Superior temporal gyrus (tissue), 1 donor: ENCODE results near the gene ANO5.

ENCODE experiments used
- DNase-seq: peaks from one replicate; pipeline ENCODE4 v3.0.0-alpha.2; 2016; ENCODE audit errors: extremely low spot score

The ANO5 gene, protein sequence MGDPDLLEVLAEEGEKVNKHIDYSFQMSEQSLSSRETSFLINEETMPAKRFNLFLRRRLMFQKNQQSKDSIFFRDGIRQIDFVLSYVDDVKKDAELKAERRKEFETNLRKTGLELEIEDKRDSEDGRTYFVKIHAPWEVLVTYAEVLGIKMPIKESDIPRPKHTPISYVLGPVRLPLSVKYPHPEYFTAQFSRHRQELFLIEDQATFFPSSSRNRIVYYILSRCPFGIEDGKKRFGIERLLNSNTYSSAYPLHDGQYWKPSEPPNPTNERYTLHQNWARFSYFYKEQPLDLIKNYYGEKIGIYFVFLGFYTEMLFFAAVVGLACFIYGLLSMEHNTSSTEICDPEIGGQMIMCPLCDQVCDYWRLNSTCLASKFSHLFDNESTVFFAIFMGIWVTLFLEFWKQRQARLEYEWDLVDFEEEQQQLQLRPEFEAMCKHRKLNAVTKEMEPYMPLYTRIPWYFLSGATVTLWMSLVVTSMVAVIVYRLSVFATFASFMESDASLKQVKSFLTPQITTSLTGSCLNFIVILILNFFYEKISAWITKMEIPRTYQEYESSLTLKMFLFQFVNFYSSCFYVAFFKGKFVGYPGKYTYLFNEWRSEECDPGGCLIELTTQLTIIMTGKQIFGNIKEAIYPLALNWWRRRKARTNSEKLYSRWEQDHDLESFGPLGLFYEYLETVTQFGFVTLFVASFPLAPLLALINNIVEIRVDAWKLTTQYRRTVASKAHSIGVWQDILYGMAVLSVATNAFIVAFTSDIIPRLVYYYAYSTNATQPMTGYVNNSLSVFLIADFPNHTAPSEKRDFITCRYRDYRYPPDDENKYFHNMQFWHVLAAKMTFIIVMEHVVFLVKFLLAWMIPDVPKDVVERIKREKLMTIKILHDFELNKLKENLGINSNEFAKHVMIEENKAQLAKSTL

DNA sequence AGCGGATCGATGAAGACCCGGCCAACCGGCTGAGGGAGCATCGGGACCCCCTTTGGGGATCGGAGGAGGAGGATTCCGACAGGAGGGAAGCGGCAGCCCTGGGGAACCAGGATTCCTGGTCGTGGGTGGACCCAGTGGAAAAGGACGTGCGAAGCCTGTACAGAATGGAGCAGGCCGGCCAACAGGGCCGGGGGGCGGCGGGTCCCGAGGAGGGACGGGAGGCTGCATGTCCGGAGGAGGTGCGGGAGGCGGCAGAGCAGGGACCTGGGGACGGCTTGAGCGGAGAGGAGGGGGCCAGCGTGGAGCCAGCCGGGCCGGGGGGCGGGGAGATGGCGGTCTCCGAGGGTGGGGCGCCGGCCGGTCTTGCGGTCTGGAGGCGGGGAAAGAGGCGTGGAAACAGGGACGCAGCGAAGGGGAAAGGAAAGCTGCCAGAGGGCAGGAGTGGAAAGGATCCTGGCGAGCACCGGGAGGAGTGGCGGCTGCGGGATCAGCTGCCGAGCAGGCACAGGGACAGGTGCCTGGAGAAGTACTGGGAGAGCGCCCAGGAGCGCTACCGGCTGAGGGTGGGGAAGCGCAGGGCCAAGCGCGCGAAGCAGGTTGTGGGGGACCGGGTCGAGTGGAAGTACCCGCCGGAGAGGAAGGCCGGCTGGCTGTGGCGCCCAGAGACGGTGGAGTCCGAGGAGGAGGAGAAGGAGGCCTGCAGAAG lies at the start of gene ANO5:
Gene ANO5, plus strand, starts transcription at position 444 of the 706 bp plus-strand sequence. CDS start 408 bp downstream, outside the sequence.
- DNase-seq, result no peak

DNA sequence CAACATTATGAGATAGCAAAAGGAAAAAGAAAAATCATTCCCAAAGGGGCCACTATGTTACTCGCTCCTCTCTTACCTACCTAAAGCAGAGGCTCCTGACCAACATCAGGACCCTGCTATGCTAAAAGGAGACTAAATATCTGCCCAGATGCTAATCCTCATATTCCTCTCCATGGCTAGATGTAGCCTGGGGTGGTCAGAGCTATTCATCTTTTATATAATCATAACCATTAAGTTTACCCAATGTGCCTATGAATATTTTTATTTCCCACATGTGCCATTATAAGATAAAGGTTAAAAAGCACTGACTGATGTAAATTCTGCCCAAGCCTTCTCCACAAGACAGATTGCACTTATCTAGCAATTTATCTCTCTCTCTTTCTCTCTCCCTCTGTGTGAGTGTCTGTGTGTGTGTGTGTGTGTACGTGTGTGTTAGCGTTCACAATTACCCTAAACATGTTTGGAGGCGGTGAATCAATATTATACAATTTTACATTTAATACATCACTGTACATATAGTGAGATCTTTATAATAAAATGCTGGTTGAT lies 41.2 kb upstream of the ANO5 start:
- no peak for DNase-seq

DNA sequence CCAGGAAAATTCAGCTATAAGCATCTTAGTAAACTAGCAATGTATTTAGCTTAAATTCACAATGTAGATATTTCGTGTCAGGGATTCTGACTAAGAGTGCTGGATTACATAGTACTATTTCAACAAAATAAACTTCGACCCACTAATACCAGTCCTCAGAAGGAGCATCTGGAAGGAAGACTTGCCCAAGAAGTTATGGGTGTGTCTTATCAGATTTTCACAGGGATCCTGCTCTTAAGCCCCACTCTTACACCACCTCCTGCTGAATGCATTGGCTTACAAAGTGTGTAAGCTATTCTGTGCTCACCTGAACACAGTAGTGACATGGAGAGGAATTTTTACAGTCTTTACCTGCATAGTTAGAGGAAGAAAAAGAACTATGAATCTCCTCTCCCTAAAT lies 35.4 kb upstream of the ANO5 start:
- DNase-seq, result no peak

DNA sequence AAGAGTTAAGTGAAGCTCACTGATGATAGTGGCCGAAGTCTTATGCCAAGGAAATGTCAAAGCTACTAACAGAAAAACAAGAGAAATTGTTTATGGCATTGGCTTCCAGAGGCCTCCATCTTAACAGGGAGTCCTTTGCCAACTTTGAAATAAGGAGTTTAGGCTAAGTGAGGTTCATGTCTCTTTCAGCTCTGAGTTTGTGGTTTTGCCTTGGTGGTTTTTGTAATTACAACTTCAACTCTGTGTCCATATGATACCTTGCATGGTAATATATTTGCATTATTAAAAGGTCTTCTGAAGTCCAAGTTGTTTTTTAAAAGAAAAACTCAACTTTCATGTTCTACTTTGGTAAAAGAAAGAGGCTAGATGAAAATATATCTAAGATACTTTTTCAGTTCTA lies 31.4 kb upstream of the ANO5 start:
- no peak for DNase-seq

DNA sequence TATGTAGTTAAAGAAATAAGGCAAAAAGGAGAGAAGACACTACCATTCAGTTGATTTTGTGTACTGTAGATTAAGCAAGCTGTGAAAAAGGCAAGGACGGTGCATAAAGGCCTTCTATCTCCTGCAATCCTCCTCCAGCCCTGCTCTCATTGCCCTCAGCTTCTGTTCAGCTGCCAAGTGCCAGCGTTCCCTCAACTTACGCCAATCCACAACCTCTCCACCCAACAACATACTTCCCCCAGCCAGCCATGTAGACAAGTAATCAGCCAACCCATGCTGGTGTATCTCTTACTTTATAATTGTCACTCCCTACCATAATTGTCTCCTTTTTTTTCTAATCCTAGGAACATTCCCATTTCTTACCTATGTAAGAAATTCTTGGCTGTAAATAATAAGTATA lies 30.1 kb upstream of the ANO5 start:
- no peak for DNase-seq

DNA sequence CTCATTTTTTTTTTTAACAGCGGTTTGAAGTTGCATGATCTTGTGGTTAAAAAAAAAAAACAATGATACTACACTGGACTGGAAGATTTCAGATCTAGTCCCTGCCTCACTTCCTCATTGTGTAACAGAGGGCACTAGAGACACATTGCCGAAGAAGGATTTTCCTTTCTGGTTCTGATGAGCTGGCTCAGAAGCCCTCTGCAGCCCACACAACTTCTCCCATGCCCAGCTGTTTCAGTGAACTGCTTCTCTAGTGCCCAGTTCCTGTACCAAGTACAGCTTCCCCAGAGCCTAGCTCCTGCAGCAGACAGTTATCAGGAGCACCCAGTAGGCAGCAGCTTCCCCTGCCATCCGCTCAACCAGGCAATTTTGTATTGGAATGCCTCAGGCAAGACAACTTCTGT lies 29.5 kb upstream of the ANO5 start:
- peak; percentile 27 for DNase-seq

DNA sequence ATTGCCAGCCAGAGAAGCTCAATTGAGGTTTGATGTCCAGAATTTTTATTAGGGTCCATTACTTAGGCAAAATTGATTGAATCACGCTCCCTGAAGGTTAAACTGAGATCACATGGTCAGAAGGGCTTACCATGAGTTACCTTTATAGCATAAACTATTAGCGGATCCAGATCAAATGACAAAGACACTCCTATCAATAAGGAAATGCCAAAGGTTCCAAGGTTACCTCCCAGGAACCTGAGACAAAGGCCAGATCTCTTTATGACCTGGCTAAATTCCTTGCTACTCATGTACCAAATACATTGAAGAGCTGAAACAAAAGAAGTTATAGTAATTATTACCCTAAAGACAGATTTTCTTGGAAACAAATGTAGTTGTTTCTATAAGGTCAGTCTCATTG lies 27.8 kb upstream of the ANO5 start:
- DNase-seq, result no peak

DNA sequence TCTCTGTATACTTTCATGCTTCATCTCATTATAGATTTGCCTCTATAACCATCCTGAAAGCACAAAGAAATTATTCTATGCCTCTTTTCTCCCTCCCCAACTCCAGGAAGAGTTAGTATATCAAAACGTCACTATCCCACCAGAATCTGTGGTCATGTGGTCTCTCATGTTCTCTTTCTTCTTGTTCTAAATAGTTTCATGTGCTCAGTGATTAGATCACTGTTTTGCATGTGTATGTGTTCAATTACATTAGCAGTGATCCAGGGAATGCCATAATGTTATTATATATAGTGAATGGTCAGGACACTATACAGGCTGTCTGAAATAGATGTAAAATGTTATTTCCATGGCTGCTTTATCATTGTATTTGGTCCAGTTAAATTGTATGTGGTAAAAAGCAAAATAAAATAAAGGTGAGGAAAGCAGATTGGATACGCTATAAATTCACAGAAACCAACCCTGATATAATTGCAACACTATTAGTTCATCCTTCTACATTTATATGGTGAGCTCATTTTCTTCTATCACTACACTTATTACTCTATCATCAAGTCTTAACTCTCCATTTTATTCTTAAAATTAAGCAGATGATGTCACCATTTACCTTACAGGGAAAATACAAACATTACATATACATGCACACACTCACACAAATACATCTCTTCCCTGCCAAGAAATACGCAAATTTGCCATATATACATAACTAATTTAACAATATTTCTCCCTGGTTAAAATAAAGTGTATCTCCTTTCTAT lies 26.9 kb upstream of the ANO5 start:
- no peak for DNase-seq

DNA sequence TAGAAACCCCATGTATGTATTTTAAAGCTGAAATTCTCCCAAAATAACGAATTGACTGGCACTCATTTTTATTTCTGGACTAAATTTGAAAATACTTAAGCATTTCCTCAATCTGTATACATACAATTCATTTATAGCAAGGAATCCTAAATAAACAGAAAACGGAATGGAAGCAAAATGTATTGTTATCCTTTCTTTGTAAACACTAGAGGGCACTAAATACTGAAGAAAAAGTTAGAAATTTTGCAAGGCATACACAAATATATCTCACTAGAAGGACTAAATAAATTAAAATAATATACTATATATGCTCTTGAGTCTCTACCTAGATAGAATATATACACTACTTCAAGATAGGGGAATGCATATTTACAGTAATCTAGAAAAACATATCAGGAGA lies 23.1 kb upstream of the ANO5 start:
- peak; percentile 64 for DNase-seq

DNA sequence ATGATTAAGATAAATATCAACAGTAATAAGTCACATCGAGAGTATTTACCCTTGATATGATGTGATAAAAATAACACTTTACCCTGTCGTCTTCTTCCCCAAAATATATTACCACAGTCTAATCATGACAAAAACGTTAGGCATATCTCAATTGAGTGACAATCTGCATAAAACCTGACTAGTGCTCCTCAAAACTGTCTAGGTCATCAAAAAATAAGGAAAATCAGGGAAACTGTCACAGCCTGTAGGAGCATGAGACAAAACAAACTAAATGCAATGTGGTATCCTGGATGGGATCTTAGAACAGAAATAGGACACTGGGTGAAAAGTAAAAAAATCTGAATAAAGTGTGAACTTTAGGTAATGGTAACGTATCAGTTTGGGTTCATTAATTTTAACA lies 19.4 kb upstream of the ANO5 start:
- DNase-seq, result no peak

DNA sequence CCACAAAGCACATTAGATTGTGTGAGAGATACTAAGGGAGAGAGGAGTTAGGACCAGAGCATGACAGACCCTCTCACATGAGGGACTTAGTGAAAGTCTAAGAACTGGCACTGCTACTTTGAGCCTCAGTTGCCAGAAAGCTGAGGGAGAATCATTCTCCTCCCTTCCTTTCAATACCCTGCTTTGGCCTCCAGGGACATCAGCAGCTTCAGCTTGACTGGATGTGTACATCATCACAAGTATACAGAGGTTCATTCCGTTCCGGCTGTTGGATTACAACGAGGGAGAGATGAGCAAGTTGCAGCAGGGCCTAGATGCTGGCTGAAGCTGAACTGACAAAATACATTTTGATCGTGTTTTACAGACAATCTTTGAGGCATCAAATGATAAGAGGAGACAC lies 15.7 kb upstream of the ANO5 start:
- no peak for DNase-seq

DNA sequence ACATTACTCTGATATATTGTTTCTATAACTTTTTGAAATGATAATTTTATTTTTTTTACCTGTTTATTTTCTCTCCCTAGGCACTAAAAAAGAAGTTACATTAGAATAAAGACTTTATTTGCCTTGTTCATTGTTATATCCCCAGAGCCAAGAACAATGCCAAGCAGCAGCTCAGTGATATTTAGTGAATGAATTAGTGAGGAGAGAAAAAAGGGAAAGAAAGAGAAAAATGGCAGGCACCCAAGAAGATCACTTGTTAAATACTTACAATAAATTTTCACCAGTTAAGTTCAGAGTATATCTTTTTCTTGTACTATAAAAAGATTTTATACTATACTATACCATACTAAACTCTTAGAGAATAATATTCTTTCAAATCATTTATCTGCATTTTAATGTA lies 13.3 kb upstream of the ANO5 start:
- no peak for DNase-seq

DNA sequence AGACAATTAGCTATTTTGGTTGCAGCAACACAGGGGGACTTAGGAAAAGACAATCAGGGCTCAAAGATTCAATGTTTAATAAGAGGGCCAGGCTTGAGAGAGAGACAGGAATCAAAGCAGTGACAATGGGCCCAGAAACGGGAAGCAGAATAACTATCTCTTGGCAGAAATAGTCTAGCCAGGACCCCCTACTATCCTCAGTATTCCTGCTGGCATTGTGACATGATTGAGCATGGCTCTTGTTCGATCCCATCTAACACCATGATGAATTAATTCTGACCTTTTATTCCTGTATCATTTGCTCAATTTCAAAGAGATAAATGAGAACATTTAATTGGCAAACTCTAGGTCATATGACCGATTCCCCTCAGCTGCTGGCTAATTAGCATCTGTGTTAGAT lies 12.8 kb upstream of the ANO5 start:
- no peak for DNase-seq

DNA sequence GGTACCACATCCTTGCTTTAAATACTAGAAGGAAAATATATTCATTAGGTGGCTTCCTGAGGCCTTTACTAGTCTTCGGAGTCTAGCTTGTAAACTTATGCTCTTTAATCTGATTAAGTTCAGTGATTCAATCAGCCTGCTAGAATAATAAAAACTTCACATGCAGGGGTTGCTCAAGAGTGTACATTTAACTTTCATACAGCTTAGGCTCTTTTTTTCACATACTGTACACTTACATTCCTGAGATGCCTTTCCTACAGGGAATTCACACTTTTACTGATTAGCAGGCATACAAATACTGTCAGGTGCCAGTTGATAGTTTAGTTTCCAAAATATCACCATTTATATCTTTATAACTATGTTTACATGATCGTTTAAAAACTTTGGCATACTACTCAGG lies 3.2 kb upstream of the ANO5 start:
- no peak for DNase-seq

DNA sequence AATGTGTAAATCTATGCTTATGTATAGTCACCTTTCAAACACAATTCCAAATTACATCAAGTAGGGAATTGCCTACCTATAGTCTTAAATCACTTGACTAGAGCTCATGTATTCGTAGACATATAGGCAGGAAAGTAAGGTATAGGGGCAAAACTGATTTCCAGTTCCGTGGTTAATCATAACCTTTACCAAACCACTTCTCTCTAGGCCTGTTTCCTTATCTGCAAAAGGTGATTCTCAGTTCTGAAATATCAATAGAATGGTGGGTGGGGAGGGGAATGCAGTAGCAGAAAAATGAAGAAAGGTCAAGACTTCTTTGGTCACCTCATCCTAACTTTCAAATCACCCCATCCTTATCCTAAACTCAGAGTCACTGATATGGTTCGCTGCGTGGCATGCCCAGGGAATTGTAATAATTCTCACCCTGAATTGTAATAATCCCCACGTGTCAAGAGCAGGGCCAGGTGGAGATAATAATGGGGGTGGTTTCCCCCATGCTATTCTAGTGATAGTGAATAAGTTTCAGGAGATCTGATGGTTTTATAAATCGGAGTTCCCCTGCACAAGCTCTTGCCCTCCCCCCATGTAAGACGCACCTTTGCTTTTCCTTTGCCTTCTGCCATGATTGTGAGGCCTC lies 1.9 kb upstream of the ANO5 start:
- DNase-seq, result no peak

DNA sequence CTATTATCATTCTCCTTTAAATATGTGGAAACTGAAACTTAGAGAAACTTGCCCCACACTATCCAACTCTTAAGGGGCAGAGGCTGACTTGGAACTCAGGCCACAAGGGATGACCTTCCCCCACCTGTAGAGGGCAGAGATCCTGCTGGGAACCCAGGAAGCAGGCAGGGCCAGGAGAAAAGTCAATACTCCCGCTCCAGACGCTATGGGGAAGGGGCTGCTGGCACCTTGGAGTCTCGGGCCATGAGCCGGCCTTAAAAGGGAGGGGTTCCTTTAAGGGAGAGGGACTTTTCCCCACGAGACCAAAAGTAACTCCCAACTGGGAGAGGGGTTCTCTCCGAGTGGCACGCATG lies 620 bp upstream of the ANO5 start:
- no peak for DNase-seq

DNA sequence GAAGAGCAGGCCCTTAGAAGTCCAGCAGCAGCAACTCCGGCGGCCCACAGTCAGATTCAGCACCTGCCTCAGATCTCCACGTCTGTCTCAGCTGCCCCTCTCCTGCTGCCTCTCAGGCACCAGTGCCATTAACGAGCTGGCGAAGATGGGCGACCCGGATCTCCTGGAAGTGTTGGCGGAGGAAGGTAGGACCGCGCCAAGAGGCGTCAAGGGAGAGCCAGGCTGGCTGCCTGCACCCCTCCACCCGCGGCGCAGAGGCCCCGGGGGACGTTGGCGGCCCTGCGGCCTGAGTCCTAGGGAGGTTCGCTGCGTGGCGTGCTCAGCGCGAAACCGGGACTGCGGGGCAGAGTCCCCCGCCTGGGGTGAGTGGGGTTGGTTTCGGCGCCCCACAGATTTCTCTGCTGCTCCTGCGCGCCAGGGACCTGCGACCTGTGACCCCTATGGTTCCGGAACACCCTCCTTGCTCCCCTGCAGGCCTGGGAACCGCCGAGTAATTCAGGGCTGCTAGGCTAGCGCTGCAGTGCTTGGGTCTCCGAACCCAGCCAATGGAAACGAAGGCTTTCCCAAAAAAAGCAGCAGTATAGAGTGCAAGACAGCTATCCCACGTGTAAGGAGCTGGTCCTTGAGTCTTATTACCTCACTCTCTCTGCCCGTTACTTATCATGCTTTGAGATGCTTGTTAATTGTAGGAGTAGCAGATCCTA lies 615 bp downstream of the ANO5 start:
- DNase-seq, result peak; percentile 62

DNA sequence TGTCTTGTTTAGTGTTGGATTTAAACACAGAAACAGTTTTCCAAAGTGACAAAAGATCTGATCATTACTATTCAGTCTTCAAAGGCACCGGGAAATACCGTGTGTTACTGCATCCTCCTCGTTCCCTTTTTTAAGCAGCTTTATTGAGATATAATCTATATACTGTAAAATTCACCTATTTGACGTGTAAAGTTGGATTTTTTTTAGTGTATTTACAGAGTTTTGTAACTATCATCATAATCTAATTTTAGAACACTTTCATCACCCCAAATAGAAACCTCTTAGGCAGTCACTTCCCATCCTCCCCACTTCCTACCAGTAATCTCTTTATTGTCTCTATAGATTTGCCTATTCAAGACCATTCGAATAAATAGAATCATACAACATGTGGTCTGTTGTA lies 1.4 kb downstream of the ANO5 start:
- no peak for DNase-seq

DNA sequence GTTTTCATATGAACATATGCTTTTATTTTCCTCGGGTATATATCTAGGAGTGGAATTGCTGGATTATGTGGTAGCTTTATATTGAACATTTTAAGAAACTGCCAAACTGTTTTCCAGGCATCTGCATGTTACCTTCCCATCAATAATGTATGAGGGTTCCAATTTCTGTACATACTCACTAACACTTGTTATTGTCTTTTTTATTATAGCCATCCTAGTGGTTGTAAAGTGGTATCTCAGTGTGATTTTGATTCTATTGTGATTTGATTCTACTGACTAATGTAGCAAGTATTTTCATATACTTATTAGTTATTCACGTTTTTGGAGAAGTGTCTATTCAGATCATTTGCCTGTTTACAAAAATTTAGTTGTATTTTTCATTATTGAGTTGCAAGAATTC lies 2.0 kb downstream of the ANO5 start:
- no peak for DNase-seq
